CD1c-positive myeloid dendritic cell (primary cell): ENCODE data around the gene DLL3.
A peak's percentile ranks its signal among the peaks of the same experiment; 100 is the strongest.

Experiments used
- DNase-seq: peaks from one replicate; pipeline ENCODE4 v3.0.0-alpha.2; 2016; ENCODE audit errors: extremely low spot score

DLL3 gene

GRCh38 chr19:39481676-39482075 lies 17.1 kb upstream of the DLL3 start:
- DNase-seq: no peak

GRCh38 chr19:39483141-39483540 lies 15.6 kb upstream of the DLL3 start:
- no peak for DNase-seq

DNA sequence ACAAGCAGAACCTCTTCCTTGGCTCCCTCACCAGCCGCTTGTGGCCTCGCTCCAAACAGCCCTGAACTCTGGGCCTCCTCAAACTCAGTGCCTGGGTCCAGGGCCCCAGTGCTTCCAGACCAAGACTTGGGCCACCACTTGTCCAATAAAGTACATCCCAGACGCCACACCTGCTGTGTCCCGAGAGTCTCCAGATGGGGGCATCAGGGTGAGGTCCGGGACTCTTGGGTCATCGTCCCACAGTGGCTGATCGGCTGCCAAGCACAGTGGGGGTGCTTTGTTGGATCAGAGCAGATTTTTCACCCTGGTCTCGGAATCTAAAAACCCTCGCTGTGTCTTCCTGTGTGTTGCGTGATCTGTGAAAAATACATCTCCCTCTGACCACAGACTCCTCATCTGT lies 9.0 kb upstream of the DLL3 start:
- DNase-seq: no peak

DNA sequence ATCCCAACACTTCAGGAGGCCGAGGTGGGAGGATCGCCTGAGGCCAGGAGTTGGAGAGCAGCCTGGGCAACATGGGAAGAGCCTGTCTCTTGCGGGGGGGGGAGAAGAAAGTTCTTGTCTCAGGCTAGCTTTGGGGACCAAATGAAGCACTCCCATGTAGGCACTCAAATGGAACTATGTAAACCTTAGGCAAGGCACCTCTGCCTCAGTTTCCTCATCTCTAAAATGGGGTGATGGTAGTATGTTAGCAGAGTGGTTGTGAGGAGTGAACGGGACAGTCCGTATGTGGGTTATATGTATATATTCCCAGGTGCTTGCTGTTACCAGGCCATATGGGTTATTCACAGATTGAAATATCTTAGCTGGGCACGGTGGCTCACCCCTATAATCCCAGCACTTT lies 6.5 kb upstream of the DLL3 start:
- DNase-seq: no peak

DNA sequence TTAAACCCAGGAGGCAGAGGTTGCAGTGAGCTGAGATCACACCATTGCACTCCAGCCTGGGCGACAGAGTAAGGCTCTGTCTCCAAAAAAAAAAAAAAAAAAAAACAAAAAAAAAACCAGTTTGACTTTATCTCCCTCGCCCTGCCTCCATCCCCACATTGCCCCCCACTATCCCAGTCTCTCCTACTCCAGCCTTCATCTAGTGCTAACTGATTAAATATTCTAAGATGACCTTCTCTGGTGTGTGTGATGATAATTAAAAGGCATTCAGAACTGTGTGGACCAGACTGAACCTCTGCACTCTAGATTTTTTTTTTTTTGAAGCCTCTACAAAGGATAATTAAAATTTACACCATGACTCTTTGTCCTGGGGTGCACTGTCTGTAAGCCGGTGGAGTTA lies 6.0 kb upstream of the DLL3 start:
- DNase-seq: no peak

- DNase-seq: no peak
Measured at GRCh38 chr19:39494661-39495060, 4.1 kb upstream of the DLL3 start.

- no peak for DNase-seq
Measured at GRCh38 chr19:39496063-39496462, 2.7 kb upstream of the DLL3 start.

- DNase-seq: no peak
Measured at GRCh38 chr19:39497701-39497995, 1.1 kb upstream of the DLL3 start.

GRCh38 chr19:39497996-39498797 lies 550 bp upstream of the DLL3 start:
- DNase-seq: peak; percentile 28

GRCh38 chr19:39499932-39500331 lies 1.2 kb downstream of the DLL3 start:
- DNase-seq: no peak

DNA sequence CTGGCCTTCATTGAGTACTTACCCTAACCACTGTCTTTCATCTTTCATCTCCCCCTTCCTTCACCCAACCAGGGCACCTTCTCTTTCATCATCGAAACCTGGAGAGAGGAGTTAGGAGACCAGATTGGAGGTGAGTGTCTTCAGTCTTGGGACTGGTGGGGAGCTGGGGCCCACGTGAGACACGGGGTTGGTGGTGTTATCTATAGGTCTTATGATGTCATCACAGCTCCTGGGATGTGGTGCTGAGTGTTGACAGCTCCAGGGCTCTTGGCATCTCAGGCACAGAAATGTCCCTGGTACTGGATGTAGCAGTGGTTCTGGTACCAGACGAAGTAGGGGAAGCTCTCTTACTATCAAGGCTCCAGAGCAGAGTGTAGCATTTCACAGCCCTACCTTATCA lies 1.8 kb downstream of the DLL3 start:
- no peak for DNase-seq

GRCh38 chr19:39501340-39501739 lies 2.6 kb downstream of the DLL3 start:
- DNase-seq: no peak

DNA sequence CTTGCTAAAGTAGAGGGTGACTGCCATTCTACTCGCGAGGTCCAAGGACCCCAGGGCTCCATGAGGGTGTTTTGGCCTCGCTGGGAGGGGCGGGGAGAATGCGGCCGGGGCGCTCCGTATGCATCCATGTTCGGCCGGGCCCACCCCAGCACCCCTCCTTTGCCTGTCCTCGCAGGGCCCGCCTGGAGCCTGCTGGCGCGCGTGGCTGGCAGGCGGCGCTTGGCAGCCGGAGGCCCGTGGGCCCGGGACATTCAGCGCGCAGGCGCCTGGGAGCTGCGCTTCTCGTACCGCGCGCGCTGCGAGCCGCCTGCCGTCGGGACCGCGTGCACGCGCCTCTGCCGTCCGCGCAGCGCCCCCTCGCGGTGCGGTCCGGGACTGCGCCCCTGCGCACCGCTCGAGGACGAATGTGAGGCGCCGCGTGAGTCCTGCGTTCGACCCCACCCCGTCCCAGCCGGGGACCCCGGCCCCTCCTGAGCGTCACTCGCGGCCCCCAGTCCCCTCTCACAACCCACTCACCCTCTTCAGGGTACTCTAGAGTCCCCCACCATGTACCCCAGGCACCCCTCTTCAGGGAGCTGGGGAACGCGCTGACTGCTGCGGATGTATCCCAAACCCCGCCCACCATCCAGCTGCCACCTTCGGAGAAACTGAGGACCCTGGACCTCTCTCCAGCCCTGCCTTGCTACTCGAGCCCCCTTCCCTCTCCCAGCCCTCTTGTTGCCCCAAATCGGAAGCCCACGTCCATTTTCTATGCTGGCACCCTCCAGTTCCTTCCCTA lies 4.1 kb downstream of the DLL3 start:
- DNase-seq: peak; percentile 93

DNA sequence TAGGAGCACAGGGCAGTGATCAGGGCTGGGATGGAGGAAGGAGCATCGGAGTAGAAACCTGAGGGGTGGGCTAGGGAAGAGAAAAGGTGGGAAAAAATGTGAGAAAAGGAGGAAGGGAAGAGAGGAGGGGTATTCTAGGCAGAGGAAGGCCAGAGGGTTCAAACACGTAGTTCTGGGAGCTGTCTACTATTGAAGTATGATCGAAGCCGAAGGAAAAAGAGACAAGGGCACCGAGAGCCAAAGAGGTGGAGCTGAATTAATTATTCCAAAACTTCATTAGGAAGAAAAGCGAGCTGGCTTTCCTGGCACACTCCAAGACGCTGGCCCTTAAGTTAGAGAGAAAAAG lies 7.8 kb downstream of the DLL3 start:
- no peak for DNase-seq

- DNase-seq: peak; percentile 82
Measured at GRCh38 chr19:39506944-39507714, 8.4 kb downstream of the DLL3 start.

DNA sequence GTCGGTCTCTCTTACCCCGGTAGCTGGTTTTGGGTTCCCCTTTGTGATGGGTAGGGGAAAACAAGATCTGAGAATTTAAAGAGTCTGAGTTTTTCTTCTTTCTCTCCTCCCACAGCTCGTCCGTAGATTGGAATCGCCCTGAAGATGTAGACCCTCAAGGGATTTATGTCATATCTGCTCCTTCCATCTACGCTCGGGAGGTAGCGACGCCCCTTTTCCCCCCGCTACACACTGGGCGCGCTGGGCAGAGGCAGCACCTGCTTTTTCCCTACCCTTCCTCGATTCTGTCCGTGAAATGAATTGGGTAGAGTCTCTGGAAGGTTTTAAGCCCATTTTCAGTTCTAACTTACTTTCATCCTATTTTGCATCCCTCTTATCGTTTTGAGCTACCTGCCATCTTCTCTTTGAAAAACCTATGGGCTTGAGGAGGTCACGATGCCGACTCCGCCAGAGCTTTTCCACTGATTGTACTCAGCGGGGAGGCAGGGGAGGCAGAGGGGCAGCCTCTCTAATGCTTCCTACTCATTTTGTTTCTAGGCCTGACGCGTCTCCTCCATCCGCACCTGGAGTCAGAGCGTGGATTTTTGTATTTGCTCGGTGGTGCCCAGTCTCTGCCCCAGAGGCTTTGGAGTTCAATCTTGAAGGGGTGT lies 9.1 kb downstream of the DLL3 start:
- DNase-seq: no peak

GRCh38 chr19:39508629-39509028 lies 9.9 kb downstream of the DLL3 start:
- DNase-seq: no peak

DNA sequence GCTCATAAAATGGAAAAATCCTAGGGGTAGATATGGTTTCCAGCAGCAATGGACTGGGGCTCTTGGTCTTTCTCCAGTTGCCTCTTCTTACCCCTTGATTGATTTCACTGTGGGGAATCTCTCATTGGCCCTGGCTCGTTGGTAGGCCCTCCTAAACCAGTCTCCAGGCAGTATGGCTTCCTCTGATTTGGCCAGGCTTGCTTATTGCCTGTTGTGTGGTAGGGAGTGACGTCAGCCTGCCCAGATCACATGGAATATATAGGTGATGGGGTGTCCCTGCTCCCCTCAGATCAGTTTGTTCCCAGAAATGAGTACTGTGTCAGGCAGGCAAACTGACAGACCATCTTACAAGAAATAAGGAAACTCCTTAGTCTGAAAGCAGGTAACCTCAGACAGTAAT lies 10.5 kb downstream of the DLL3 start:
- no peak for DNase-seq

DNA sequence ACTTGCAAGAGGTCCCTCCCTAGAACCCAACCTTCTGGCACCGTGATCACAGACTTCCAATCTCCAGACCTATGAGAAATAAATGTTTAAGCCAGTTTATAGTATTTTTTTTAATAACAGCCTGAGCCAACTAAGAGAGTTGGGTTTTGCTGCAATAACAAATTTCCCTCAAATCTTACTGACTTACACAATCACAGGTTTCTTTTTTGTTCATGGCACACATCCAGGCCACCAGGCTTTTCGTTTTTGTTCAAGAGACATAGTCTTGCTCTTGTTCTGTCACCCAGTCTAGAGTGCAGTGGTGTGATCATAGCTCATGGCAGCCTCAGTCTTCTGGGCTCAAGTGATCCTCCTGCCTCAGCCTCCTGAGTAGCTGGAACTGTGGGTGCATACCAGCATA lies 14.2 kb downstream of the DLL3 start:
- no peak for DNase-seq

DNA sequence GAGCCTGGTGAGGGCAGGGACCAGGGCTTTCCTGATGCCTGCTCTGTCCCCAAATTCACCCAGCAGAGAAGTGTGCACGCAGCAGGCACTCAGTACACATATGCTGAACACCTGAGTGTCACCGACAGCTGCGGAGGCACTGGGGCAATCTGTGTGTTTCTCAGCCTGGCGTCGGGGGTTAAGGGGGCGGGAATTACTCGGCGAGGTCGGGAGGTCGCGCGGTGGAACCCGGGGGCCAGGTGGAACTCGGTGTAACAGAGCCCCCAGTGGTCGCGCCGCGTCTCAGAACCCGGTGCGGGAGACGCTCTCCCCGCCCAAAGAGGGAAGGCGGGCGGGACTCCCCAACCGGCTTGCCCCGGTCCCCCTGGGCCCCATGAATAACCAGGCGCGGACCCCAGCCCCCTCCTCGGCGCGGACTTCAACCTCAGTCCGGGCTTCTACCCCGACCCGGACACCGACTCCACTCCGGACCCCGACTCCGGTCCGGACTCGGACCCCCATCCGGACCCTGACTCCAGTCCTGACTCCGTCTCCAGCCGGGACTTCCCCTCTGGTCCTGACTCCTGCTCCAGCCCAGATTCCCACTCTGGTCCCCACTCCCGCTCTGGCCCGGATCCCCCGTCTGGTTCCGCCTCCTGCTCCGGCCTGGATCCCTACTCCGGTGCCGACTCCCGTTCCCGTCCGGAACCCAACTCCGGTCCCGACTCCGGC lies 16.2 kb downstream of the DLL3 start, which contains the start of gene SELENOV:
TSS of gene SELENOV (plus strand) at position 300 of the 711 bp plus-strand sequence. CDS start at position 374, 74 bp downstream.
- no peak for DNase-seq

- DNase-seq: no peak
Measured at GRCh38 chr19:39515551-39516191, 16.9 kb downstream of the DLL3 start.
